Fibroblast of pulmonary artery (primary cell): Measurements from ENCODE around the gene LRRTM1.

ENCODE experiments used
- DNase-seq: peaks from one replicate; pipeline ENCODE4 v3.0.0-alpha.2; 2010; ENCODE audit warnings: low read depth
- H3K4me3 ChIP-seq: replicated peaks from 2 replicates; pipeline ENCODE4 v1.5.1; 2011; ENCODE audit warnings: low read depth, mild to moderate bottlenecking, control low read depth, low read length, moderate library complexity
- TF ChIP-seq, protein P1 (sequence below): IDR thresholded peaks from 2 replicates; pipeline ENCODE4 v1.5.1; 2011; ENCODE audit warnings: mild to moderate bottlenecking, control low read depth, low read length, inconsistent platforms; ENCODE audit errors: missing control alignments

The LRRTM1 gene

DNA sequence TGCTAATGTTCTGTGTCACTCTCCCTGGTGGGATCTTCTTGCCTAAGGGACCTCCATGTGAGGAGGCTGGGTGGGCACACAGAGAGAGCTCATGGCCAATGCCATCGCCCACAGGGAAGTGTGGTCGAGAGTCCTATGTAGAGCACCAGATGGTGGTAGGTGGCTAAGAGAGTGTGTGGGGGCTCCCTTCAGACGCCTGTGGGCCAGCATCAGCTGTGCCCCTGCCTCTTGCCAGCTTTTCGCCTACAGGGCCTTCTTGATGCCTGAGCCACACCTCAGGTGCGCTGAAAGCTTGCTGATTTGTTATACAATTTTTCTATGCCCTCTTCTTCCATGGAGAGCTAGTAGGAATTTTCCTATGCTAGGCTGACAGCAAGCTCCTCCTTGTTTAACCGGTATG lies 38.3 kb downstream of the LRRTM1 start:
- no peak for DNase-seq
- H3K4me3 ChIP-seq: no peak overlapping the region
- TF ChIP-seq, protein P1, sequence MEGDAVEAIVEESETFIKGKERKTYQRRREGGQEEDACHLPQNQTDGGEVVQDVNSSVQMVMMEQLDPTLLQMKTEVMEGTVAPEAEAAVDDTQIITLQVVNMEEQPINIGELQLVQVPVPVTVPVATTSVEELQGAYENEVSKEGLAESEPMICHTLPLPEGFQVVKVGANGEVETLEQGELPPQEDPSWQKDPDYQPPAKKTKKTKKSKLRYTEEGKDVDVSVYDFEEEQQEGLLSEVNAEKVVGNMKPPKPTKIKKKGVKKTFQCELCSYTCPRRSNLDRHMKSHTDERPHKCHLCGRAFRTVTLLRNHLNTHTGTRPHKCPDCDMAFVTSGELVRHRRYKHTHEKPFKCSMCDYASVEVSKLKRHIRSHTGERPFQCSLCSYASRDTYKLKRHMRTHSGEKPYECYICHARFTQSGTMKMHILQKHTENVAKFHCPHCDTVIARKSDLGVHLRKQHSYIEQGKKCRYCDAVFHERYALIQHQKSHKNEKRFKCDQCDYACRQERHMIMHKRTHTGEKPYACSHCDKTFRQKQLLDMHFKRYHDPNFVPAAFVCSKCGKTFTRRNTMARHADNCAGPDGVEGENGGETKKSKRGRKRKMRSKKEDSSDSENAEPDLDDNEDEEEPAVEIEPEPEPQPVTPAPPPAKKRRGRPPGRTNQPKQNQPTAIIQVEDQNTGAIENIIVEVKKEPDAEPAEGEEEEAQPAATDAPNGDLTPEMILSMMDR: no peak

DNA sequence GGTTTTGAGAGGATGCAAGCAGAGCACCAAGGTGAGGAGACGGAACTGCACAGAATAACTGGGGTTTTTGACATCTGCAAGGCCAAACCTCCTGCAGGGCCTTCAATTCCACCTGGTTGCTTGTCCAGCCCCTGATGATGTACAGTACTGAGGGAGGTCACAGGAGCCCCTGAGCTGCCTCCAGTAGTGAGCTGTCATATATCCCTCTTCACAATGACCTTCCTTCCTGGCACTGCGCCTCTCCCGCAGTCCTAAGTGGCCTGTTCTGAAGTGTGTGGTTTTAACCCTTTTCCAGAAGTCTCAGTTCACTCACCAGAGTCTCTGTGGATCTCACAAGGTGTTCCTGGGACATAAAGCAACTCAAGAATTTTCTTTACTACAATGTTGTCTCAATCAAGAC lies 45.3 kb downstream of the LRRTM1 start:
- TF ChIP-seq, protein P1: no peak
- DNase-seq: no peak
- no peak overlapping the region for H3K4me3 ChIP-seq

- no peak for DNase-seq
- TF ChIP-seq, protein P1: no peak
- H3K4me3 ChIP-seq: no peak overlapping the region
These were observed 45.8 kb downstream of the LRRTM1 start for GRCh38 chr2:80258793-80259192.

DNA sequence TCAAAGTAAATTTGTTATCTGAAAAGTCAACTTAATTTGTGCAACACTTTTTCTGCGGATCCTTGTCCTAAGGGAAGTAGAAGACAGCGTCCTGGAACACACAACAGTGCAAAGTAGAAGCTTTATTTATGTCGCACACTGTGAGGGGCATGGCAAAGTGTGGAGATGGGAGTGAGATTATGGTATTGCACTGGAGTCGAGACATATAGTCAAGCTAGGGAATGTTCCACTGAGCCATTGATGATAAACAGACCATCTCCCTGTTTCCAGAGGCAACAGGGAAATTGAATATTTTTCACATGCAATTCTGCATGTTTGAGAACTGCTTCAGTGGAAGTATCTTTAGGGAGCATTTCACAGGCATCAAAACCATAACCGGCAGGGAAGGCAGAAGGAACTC lies 46.2 kb downstream of the LRRTM1 start:
- no peak overlapping the region for H3K4me3 ChIP-seq
- no peak for DNase-seq
- TF ChIP-seq, protein P1: no peak

DNA sequence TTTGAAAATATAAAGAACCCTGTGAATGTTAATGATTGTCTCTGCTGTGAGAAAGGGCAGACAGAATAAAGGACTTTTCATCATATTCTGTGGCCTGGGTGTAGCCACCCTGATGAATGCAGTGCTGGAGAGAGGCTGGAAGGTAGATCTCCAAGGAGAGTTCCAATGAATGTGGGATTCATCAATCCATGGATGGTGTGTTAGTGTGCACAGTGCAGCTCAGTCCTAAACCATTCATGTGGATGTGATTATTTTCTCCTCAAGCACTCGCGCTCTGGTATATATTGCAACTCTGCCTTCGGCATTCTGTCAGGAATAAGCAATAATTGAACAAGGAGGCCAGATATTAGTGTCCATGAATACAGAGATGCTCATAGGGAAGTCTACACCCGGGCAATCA lies 47.1 kb downstream of the LRRTM1 start:
- H3K4me3 ChIP-seq: no peak overlapping the region
- TF ChIP-seq, protein P1: no peak
- no peak for DNase-seq

DNA sequence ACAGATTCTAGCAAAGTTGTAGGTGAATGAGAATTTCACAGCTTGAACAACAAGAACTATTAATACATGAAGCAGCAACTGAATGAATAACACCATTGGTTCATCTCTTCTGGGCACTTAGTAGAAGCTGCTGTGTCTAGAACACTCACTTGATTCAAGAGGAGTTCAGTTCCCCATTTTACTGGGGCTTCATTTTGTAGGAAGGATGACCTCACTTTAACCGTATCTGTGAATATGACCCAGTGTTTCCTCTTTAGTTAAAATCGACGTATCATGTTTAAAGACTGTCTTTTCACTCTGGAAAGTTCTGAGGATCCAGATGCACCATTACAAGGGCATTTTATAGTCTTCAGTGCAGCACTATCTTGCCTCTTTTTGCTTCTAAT lies 47.8 kb downstream of the LRRTM1 start:
- no peak overlapping the region for H3K4me3 ChIP-seq
- no peak for DNase-seq
- TF ChIP-seq, protein P1: no peak

DNA sequence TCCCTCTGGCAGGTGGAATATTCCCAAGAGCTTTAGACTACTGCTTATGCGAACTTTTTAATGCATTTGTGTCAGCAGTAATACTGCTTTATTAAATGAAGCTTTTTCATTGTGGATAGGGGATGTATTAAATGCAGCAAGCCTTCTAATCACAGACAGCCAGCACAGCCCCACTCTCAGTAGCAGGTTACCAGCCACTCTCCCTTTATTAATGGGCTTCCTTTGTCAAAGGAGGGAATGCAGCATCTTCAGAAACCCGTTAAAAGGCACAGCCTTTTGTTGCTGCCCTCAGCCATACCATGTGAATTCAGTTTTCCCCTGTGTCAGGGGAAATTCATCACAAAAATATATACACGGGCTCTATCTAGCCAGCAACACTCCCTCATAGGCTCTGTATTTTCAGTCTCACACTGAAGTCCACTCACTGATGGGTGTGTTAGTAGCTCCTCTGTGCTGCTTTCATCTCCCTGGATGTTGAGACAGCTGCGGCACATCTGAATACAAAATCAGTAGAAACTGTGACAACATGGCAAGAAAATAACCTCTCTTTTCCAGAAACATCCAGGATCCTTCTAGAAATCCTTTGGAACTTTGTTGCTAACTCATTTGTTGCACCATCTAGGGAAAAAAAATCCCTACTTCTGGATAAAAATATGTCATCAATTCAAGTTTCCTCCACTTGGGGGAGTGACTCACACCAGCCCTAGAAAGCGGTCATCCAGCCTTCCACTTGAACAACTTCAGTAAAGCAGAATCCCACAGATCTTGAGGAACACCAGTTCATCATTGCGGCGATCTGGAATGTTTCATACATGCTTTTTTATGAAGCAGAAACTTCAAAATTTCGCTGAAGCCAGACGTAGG lies 48.4 kb downstream of the LRRTM1 start:
- peak; percentile 35 for DNase-seq
- TF ChIP-seq, protein P1: peak; percentile 31
- no peak overlapping the region for H3K4me3 ChIP-seq
